HG03378 (cell line): Measurements from ENCODE around the gene FNDC3A.

Source experiments
- ATAC-seq: cut with Tn5 transposase; IDR thresholded peaks from one replicate; pipeline ENCODE4 v1.9.1; 2021; ENCODE audit warnings: mild to moderate bottlenecking, moderate library complexity; ENCODE audit not compliant: unreplicated experiment

The FNDC3A gene

DNA sequence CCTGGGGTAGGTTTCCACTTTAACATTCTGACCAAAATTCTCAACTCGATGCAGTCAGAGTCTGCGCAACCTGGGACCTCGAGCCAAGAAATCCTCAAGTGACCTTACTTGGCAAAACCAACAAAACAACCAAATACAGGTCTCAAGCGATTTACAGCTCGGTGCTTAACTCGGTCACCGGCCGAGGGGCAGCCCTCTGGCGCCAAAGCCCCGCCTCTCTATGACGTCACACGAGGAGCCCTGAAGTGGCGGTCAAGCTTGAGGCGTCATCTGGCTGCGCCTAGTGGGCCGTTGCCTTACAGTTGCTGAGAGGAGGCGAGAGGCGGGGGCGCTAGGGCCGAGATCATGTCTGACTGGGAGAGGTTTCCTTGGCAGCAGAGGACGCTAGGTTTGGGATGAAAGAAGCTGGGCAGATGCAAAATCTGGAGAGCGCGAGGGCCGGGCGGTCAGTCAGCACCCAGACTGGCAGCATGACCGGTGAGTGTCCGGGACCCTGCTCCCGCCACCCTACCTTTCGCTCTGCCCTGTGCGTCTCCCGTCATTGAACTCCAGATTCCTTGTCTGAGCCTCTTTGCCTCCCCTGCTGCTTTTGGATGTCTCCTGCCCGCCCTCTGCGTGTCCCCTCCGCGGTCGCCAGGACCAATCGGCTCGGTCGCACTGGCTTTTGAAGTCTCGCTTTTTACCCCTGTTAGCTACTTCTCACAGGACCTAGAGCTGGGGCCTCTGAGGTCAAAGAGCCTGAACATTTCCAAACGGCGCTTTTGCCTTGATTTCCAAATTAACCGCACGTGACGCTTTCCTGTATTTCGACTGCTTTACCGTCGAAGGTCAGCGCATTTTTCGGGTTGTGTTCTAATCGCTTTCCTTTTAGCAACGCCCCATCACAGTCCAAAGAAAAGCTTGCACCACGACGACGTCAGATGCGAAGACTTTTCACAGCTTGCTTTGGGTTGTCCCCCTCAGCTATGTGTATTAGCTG is 272.2 kb downstream of the FNDC3A start, which contains the start of gene CDADC1:
Gene CDADC1, plus strand, starts transcription at position 283 of the 979 bp plus-strand sequence. Its CDS starts 113 bp downstream, at position 396.
- peak; percentile 92 for ATAC-seq

- no peak for ATAC-seq
Observed at GRCh38 chr13:49248622-49249002, 272.9 kb downstream of the FNDC3A start.

DNA sequence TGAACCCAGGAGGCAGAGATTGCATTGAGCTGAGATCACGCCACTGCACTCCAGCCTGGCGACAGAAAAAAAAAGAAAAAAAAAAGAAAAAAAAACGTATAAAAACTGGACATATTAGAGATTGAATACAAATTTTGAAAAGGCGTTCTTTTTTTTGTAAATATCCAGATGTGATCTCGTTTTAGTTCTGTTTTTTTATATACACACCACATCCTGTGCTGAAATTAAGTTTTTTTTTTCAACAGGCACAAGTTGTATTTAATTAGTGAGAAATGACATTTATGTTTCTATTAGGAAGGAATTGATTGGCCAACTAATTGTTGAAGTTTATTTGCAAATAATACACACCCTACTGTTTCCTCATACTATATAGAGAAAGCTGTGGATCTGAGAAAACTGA is 275.6 kb downstream of the FNDC3A start:
- no peak for ATAC-seq

- ATAC-seq = no peak
Observed at GRCh38 chr13:49253310-49253709, 277.6 kb downstream of the FNDC3A start.

GRCh38 chr13:49254007-49254406 is 278.3 kb downstream of the FNDC3A start:
- ATAC-seq = no peak

DNA sequence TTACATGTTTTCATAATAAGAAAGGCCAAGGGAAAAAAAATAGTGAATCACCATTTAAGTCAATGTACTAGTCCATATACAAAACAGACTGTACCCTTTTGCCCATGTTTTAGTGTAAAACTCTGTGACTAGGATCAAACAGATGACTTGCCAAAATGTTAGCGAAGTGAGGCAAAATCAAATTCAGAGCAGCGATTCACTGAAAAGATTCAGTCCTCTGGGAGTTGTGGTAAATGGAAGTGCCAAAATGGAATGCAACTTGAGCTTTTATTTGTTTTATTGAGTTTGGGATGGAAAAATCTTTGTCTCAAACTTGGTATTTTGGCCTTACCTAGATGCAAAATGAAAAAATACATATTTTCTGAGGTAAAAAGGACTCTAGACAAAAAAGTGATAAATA is 281.1 kb downstream of the FNDC3A start:
- no peak for ATAC-seq

DNA sequence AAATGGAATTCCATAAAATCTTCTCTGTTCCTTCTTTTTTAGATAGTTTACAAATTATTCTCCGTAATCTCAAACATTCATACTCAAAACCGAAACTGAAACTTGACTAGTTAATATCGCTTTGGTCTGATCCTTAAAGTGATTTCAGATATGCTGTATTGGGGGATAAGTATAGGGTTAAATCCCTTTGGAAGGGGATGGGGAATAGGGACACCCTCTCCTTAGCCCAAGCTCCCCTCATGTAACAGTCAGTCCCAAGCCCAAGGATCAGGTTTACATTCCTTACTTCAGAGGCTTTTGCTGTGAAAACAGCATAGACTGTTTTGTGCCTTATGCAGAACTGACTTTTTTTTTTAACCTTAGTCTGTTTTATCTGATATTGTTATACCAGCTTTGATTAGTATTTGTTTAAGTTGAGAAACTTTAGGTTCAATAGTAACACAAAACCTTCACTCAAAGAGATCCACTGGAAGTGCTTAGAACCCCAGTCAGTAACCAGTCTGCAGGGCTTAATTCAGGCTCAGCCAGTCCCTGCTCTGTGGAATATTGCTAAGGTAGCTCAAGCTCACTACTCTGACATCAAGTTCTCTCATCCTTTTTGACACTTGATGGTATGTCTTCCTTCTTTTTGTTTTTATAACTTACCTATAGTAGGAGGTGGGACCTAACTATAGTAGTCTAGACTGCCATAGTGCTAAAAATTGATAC is 282.5 kb downstream of the FNDC3A start:
- no peak for ATAC-seq
